Measurements from ENCODE around the gene PCSK7. TPM values are rescaled to one million over a fixed set of nuclear protein-coding genes. Genes with fewer than 3 reads are reported as not detected.

The PCSK7 gene
- total and polyA plus RNA-seq, 2 of the 4 experiments (the other 2 are of a cell fraction), result 35.8 to 54.3 TPM

DNA sequence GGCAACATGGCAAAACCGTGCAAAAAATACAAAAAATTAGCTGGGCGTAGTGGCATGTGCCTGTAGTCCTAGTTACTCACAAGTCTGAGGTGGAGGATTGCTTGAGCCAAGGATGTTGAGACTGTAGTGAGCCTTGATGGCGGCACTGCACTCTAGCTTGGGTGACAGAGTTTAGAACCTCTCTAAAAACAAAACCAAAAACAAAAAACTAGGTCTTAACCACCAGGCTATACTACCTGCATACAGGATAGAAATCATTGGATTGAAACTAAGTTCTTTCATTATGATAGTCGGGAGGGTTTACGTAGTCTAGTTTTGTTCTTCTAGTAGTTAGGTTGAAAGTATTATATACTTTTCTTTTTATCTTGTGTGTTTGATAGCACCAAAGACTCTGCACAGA, 6.3 kb upstream of the PCSK7 start:
- peaks cover 7% of the 10 kb centered on the region for H3K4me1 ChIP-seq (ENCODE audit: control insufficient read depth, insufficient read depth, low read length)
- no peak overlapping the region for H3K4ac ChIP-seq (ENCODE audit: low read depth, low read length)
- intact Hi-C loops (cut with micrococcal nuclease), result loop anchor here (2.0 to 10.0 kb wide), 2 partner anchors 43 to 387 kb away; no protein-coding TSS in a partner anchor
- CTCF ChIA-PET, result no interaction called here
- BruUV-seq (replicated peaks), result no TSS peak
- no peak for TF ChIP-seq RFX5 (IDR thresholded peaks at IDR 0.05; ENCODE audit: low read depth, low read length)
- TF ChIP-seq FOS (IDR thresholded peaks at IDR 0.05; ENCODE audit: low read depth, low read length), result no peak
- TF ChIP-seq CHD1 (IDR thresholded peaks at IDR 0.05; ENCODE audit: low read depth, low read length), result no peak
- TF ChIP-seq, protein P1, sequence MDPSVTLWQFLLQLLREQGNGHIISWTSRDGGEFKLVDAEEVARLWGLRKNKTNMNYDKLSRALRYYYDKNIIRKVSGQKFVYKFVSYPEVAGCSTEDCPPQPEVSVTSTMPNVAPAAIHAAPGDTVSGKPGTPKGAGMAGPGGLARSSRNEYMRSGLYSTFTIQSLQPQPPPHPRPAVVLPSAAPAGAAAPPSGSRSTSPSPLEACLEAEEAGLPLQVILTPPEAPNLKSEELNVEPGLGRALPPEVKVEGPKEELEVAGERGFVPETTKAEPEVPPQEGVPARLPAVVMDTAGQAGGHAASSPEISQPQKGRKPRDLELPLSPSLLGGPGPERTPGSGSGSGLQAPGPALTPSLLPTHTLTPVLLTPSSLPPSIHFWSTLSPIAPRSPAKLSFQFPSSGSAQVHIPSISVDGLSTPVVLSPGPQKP (IDR thresholded peaks at IDR 0.05; ENCODE audit: borderline replicate concordance, low read depth, low read length), result no peak
- no peak for TF ChIP-seq SMC3 (IDR thresholded peaks at IDR 0.05; ENCODE audit: low read depth, low read length)
- TF ChIP-seq MXI1 (IDR thresholded peaks at IDR 0.05; ENCODE audit: borderline replicate concordance, low read depth, low read length), result no peak
- TF ChIP-seq RCOR1 (IDR thresholded peaks at IDR 0.05; ENCODE audit: insufficient replicate concordance, low read length), result no peak
- TF ChIP-seq, protein P2, sequence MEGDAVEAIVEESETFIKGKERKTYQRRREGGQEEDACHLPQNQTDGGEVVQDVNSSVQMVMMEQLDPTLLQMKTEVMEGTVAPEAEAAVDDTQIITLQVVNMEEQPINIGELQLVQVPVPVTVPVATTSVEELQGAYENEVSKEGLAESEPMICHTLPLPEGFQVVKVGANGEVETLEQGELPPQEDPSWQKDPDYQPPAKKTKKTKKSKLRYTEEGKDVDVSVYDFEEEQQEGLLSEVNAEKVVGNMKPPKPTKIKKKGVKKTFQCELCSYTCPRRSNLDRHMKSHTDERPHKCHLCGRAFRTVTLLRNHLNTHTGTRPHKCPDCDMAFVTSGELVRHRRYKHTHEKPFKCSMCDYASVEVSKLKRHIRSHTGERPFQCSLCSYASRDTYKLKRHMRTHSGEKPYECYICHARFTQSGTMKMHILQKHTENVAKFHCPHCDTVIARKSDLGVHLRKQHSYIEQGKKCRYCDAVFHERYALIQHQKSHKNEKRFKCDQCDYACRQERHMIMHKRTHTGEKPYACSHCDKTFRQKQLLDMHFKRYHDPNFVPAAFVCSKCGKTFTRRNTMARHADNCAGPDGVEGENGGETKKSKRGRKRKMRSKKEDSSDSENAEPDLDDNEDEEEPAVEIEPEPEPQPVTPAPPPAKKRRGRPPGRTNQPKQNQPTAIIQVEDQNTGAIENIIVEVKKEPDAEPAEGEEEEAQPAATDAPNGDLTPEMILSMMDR (conservative IDR thresholded peaks at IDR 0.05; ENCODE audit: low read depth, low read length), result no peak
- TF ChIP-seq USF2 (IDR thresholded peaks at IDR 0.05; ENCODE audit: low read depth, low read length), result no peak
- no peak for TF ChIP-seq RAD21 (IDR thresholded peaks at IDR 0.05; ENCODE audit: low read length)
- no peak for TF ChIP-seq BHLHE40 (IDR thresholded peaks at IDR 0.05; ENCODE audit: low read depth, low read length)
- TF ChIP-seq MAFK (IDR thresholded peaks at IDR 0.05; ENCODE audit: low read depth, low read length), result no peak
- TF ChIP-seq CEBPB (IDR thresholded peaks at IDR 0.05; ENCODE audit: low read depth, low read length), result no peak
- TF ChIP-seq POLR2A (IDR thresholded peaks at IDR 0.05; ENCODE audit: low read depth, low read length), result no peak
- TF ChIP-seq MAZ (IDR thresholded peaks at IDR 0.05; ENCODE audit: borderline replicate concordance, low read depth, low read length), result no peak
- H3K4me3 ChIP-seq (ENCODE audit: insufficient read depth, low read depth, low read length), result no peak overlapping the region
- 0 out of 2 replicates have a peak, but pooled peaks cover 4% of the 10 kb centered on the region for H3K9me1 ChIP-seq (ENCODE audit: insufficient read depth, low read length)
- no peak overlapping the region for H3K14ac ChIP-seq (replicated peaks; ENCODE audit: low read depth, low read length)
- no peaks in the 10 kb centered on the region; the same call in 1 of the 2 replicates for H4K20me1 ChIP-seq (ENCODE audit: insufficient read depth, low read length)
- peak overlapping the region; percentile 38; the same call in 1 of the 2 replicates for H2AK5ac ChIP-seq (ENCODE audit: low read depth, low read length)
- dilution Hi-C loops (cut with HindIII; ENCODE audit: low sequenced_read_pairs, unreplicated experiment), result no loop called here
- H2BK120ac ChIP-seq (ENCODE audit: low read depth, low read length), result no peak overlapping the region
- H4K5ac ChIP-seq (ENCODE audit: low read depth, low read length), result no peak overlapping the region
- DNase-seq, result no peak
- POLR2A ChIA-PET (ENCODE audit: unreplicated experiment), result no interaction called here
- H3K27me3 ChIP-seq (ENCODE audit: control insufficient read depth, insufficient read depth, low read length), result no peaks in the 10 kb centered on the region
- no peak overlapping the region for H2BK20ac ChIP-seq (ENCODE audit: low read depth, low read length)
- H3K36me3 ChIP-seq (ENCODE audit: control insufficient read depth, insufficient read depth, low read length), result peaks cover 13% of the 10 kb centered on the region; the same call in 1 of the 2 replicates
- no peak overlapping the region for H4K8ac ChIP-seq (ENCODE audit: low read depth in 2 of 2, low read length in 2 of 2)
- H2BK5ac ChIP-seq (ENCODE audit: low read depth, low read length, poor library complexity, severe bottlenecking), result no peak overlapping the region
- in situ Hi-C loops (cut with MboI; ENCODE audit: low sequenced_read_pairs), result loop anchor here (5.0 kb wide), 1 partner anchor 79 kb away; the partner anchor contains the start of gene BACE1
- no peak overlapping the region for H3K9ac ChIP-seq (ENCODE audit: low read depth, low read length)
- H3K18ac ChIP-seq (ENCODE audit: low read depth, low read length), result no peak overlapping the region
- H3K9me3 ChIP-seq (ENCODE audit: control insufficient read depth, insufficient read depth, low read length), result no peaks in the 10 kb centered on the region
- ATAC-seq (ENCODE audit: low read depth), result no peak
- no peak overlapping the region for H3K27ac ChIP-seq (ENCODE audit: insufficient read depth, low read length)
- no peak overlapping the region for H2AFZ ChIP-seq (replicated peaks; ENCODE audit: low read length, poor library complexity)
- no peak overlapping the region for H4K91ac ChIP-seq (ENCODE audit: insufficient read depth, low read depth, low read length)
- H3K4me2 ChIP-seq (ENCODE audit: low read depth, low read length), result no peak overlapping the region
- no peak overlapping the region for H3K56ac ChIP-seq (ENCODE audit: extremely low read depth, insufficient read depth, low read length)
- no peak overlapping the region for H2BK15ac ChIP-seq (ENCODE audit: low read depth, low read length)
- no peak overlapping the region for H3K23ac ChIP-seq (ENCODE audit: low read depth, low read length)
- WGBS, 2 experiments (ENCODE audit: extremely low coverage in 2 of 2, insufficient read length in 1 of 2), result no CpG with 5 or more reads among the region's 5 CpGs
- H3K79me1 ChIP-seq (ENCODE audit: low read depth in 1 of 2, low read length in 2 of 2), result peaks cover 17 to 32% of the 10 kb centered on the region in 2 experiments
- no peak overlapping the region for H2AK9ac ChIP-seq (replicated peaks; ENCODE audit: low read depth, low read length, poor library complexity)
